ENCODE data around the gene ENKD1. TPM values are rescaled to one million over a fixed set of nuclear protein-coding genes. Genes with fewer than 3 reads are reported as not detected.

The ENKD1 gene
- total RNA-seq, 1 experiment from 2014 or later = 11.9 TPM

GRCh38 chr16:67661101-67661761 is 5.3 kb downstream of the ENKD1 start:
- DNase-seq (ENCODE audit: low spot score) (peak; percentile 67), ATAC-seq (peak; percentile 33)
- peaks cover 2% of the 10 kb centered on the region for H3K27me3 Mint-ChIP-seq (ENCODE audit: low read depth)
- no peaks in the 10 kb centered on the region for H3K9me3 Mint-ChIP-seq
- ChIA-PET POLR2A (interaction anchor here (2.5 kb wide), 1 partner anchor 13 kb away, joined by 9 read pairs; no protein-coding TSS in a partner anchor), CTCF (interaction anchor here (0.6 to 10.3 kb wide), 14 partner anchors 9 to 283 kb away, joined by 3 to 137 read pairs (median 6); partner anchors contain the start of genes CARMIL2, HSD11B2, LCAT and RANBP10)
- H3K36me3 Mint-ChIP-seq = no peaks in the 10 kb centered on the region
- H3K4me1 Mint-ChIP-seq = peaks cover 22% of the 10 kb centered on the region
- peak overlapping the region; percentile 91 for H3K4me3 Mint-ChIP-seq
- H3K27ac Mint-ChIP-seq = peak overlapping the region; percentile 89
- TF ChIP-seq TEAD4 (CRISPR knock-in tag; IDR thresholded peaks at IDR 0.05) = no peak
- no peak for TF ChIP-seq NR1H2 (CRISPR knock-in tag; IDR thresholded peaks at IDR 0.05)
- peak; percentile 67; the same call in 1 of the 2 replicates for TF ChIP-seq ARID4B (CRISPR knock-in tag; IDR thresholded peaks at IDR 0.05; ENCODE audit: borderline replicate concordance)
- TF ChIP-seq ZNF138 (CRISPR knock-in tag; conservative IDR thresholded peaks at IDR 0.05) = peak; percentile 86; the same call in 1 of the 2 replicates
- TF ChIP-seq FOXJ3 (CRISPR knock-in tag; IDR thresholded peaks at IDR 0.05; ENCODE audit: borderline replicate concordance) = no peak
- TF ChIP-seq MLX (CRISPR knock-in tag; IDR thresholded peaks at IDR 0.05) = no peak
- no peak for TF ChIP-seq ATF1 (CRISPR knock-in tag; IDR thresholded peaks at IDR 0.05)
- no peak for TF ChIP-seq ZNF121 (CRISPR knock-in tag; IDR thresholded peaks at IDR 0.05)
- TF ChIP-seq USF1 (CRISPR knock-in tag; IDR thresholded peaks at IDR 0.05) = 0 out of 2 replicates have a peak, but pooled peaks have one; percentile 25
- TF ChIP-seq IRF1 (CRISPR knock-in tag; IDR thresholded peaks at IDR 0.05) = no peak; the same call in 1 of the 2 replicates
- TF ChIP-seq CDX4 (CRISPR knock-in tag; IDR thresholded peaks at IDR 0.05; ENCODE audit: borderline replicate concordance) = no peak
- TF ChIP-seq JAZF1 (CRISPR knock-in tag; IDR thresholded peaks at IDR 0.05) = no peak
- 0 out of 2 replicates have a peak, but pooled peaks have one; percentile 27 for TF ChIP-seq E2F5 (CRISPR knock-in tag; IDR thresholded peaks at IDR 0.05)
- TF ChIP-seq CREM (CRISPR knock-in tag; IDR thresholded peaks at IDR 0.05) = no peak
- 0 out of 2 replicates have a peak, but pooled peaks have one; percentile 36 for TF ChIP-seq MAX (CRISPR knock-in tag; IDR thresholded peaks at IDR 0.05)
- TF ChIP-seq STAT6 (CRISPR knock-in tag; conservative IDR thresholded peaks at IDR 0.05; ENCODE audit: low read depth) = no peak
- no peak for TF ChIP-seq ATF3 (CRISPR knock-in tag; conservative IDR thresholded peaks at IDR 0.05)
- no peak for TF ChIP-seq PRRX2 (CRISPR knock-in tag; IDR thresholded peaks at IDR 0.05)
- no peak for TF ChIP-seq TP53 (CRISPR knock-in tag; IDR thresholded peaks at IDR 0.05)
- TF ChIP-seq ZNF512 (CRISPR knock-in tag; IDR thresholded peaks at IDR 0.05; ENCODE audit: borderline replicate concordance) = no peak
- TF ChIP-seq CREB1 (CRISPR knock-in tag; IDR thresholded peaks at IDR 0.05) = no peak
- TF ChIP-seq ESRRA (CRISPR knock-in tag; IDR thresholded peaks at IDR 0.05; ENCODE audit: borderline replicate concordance) = no peak
- no peak for TF ChIP-seq RORB (CRISPR knock-in tag; IDR thresholded peaks at IDR 0.05)
- 0 out of 2 replicates have a peak, but pooled peaks have one; percentile 27 for TF ChIP-seq JUN (CRISPR knock-in tag; IDR thresholded peaks at IDR 0.05)

Measured in WTC11 (cell line).